GM12865 (cell line): ENCODE data around the gene NTN1.

Experiments used
- DNase-seq: peaks from one replicate; pipeline ENCODE4 v3.0.0; 2010; ENCODE audit warnings: low read depth
- H3K4me3 ChIP-seq: 2 replicates; pipeline ENCODE4 v1.5.1; 2011; ENCODE audit warnings: mild to moderate bottlenecking, low read depth, low read length, control low read depth
- CTCF ChIP-seq: IDR thresholded peaks from 2 replicates; pipeline ENCODE4 v1.5.1; 2011; ENCODE audit warnings: low read length, control low read depth, low read depth, inconsistent platforms; ENCODE audit not compliant: insufficient read depth; ENCODE audit errors: missing control alignments

Gene NTN1

GRCh38 chr17:9270921-9271320, 249.6 kb downstream of the NTN1 start:
- DNase-seq, result no peak
- no peak for TF ChIP-seq CTCF
- no peak overlapping the region for H3K4me3 ChIP-seq

DNA sequence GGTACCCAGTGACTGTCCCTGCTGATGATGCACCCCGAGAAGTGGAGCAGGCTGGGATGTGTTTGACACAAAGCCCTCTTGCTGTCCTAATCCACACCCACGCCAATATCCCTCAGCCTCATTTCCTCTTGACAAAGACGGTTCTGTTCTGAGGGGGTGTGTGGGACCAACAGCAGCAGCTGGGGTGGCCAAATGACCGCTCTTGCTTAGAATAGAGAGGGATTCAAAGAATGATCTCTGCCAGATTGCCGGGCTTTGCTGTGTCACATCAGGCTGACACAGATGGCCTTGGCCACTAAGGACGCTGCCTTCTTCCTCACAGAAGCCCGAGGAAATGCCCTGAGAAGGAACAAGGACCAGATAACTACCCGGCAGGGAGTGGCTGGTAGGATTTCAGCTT, 250.7 kb downstream of the NTN1 start:
- no peak overlapping the region for H3K4me3 ChIP-seq
- no peak for TF ChIP-seq CTCF
- DNase-seq, result no peak

GRCh38 chr17:9272501-9273200, 251.3 kb downstream of the NTN1 start:
- no peak for DNase-seq
- H3K4me3 ChIP-seq, result no peak overlapping the region
- no peak for TF ChIP-seq CTCF

GRCh38 chr17:9273428-9274391, 252.4 kb downstream of the NTN1 start:
- no peak for DNase-seq
- TF ChIP-seq CTCF, result no peak
- H3K4me3 ChIP-seq, result no peak overlapping the region

DNA sequence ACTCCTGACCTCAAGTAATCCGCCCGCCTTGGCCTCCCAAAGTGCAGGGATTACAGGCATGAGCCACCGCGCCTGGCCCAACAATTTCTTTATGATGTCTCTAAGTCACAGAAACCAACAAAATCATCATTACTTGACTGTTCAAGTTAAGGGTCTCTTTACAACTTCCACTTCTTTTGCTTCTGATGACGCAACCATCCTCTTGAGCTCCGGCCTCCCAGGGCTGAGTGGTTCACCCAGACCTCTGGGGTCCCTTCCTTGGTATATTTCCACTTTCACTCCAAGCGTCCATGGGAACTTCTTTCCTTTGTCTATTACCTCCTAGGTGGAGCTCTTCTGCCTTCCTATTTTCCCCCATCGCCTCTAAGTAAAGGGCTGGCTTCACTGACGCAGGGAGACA, 253.7 kb downstream of the NTN1 start:
- no peak for TF ChIP-seq CTCF
- H3K4me3 ChIP-seq, result no peak overlapping the region
- no peak for DNase-seq

- no peak overlapping the region for H3K4me3 ChIP-seq
- no peak for TF ChIP-seq CTCF
- no peak for DNase-seq
Observed at GRCh38 chr17:9279893-9280292, 258.6 kb downstream of the NTN1 start.
